ENCODE results near the gene GATA3. TPM values are rescaled to one million over a fixed set of nuclear protein-coding genes. Genes with fewer than 3 reads are reported as not detected.

GATA3 gene
- total and polyA plus RNA-seq, 2 experiments from 2014 or later, result 0.23 TPM; not detected in 1

- no peak overlapping the region for H3K27ac Mint-ChIP-seq
- H3K4me1 ChIP-seq (ENCODE audit: insufficient read depth), result peaks cover 15% of the 10 kb centered on the region
- ATAC-seq, result no peak; the same call in 2 of the 3 replicates
Measured at GRCh38 chr10:8078027-8078426, 23.5 kb downstream of the GATA3 start.

More at GRCh38 chr10:8078027-8078426, 23.5 kb downstream of the GATA3 start:
- Mint-ChIP-seq H3K4me3 (no peak overlapping the region), H3K36me3 (ENCODE audit: low read depth) (no peaks in the 10 kb centered on the region), H3K27me3 (ENCODE audit: insufficient read depth, low read depth, poor library complexity) (peaks cover 4% of the 10 kb centered on the region), H3K9me3 (no peaks in the 10 kb centered on the region; the same call in 2 of the 3 replicates), H3K4me1 (peaks cover 12% of the 10 kb centered on the region)
- TF ChIP-seq STAT1 (IDR thresholded peaks at IDR 0.05; ENCODE audit: unreplicated experiment) (no peak), CREB1 (CRISPR knock-in tag; IDR thresholded peaks at IDR 0.05; ENCODE audit: low read depth) (no peak), ZNF462 (CRISPR knock-in tag; IDR thresholded peaks at IDR 0.05) (no peak), POLR2AphosphoS5 (IDR thresholded peaks at IDR 0.05; ENCODE audit: low read depth) (no peak), ETS1 (IDR thresholded peaks at IDR 0.05) (no peak)
- no peak overlapping the region for H3K27ac ChIP-seq (ENCODE audit: low read depth)
- H3K4me3 ChIP-seq, result no peak overlapping the region
- no peaks in the 10 kb centered on the region for H3K36me3 ChIP-seq (ENCODE audit: insufficient read depth)
- no peaks in the 10 kb centered on the region for H3F3A ChIP-seq (replicated peaks; ENCODE audit: low read depth)
- H4K20me1 ChIP-seq (replicated peaks; ENCODE audit: insufficient read depth), result no peaks in the 10 kb centered on the region
- no peaks in the 10 kb centered on the region for H3K27me3 ChIP-seq (ENCODE audit: insufficient read depth)
- H3K79me2 ChIP-seq (replicated peaks; ENCODE audit: insufficient read depth), result no peaks in the 10 kb centered on the region
- no peak overlapping the region for H3K4me2 ChIP-seq
- H3K9me2 ChIP-seq (ENCODE audit: insufficient read depth), result no peaks in the 10 kb centered on the region
- H2AFZ ChIP-seq, result no peak overlapping the region
- DNase-seq (ENCODE audit: low spot score), result peak; percentile 23

All from GM23338 (cell line).